ENCODE measurements around the gene FEM1B. TPM values are rescaled to one million over a fixed set of nuclear protein-coding genes. Genes with fewer than 3 reads are reported as not detected.

The FEM1B gene
- total and polyA plus RNA-seq, 2 donors (not counting 3 experiments of a cell fraction or from before 2014, with no cell fraction given), result 11.1 to 33.2 TPM

- TF ChIP-seq POLR2A (IDR thresholded peaks at IDR 0.05; ENCODE audit: low read depth, low read length), result no peak
- TF ChIP-seq EZH2 (IDR thresholded peaks at IDR 0.05; ENCODE audit: borderline replicate concordance, low read depth, low read length, severe bottlenecking), result no peak
- TF ChIP-seq MYC (IDR thresholded peaks at IDR 0.05; ENCODE audit: low read depth, low read length), result no peak
- TF ChIP-seq POLR2AphosphoS5 (IDR thresholded peaks at IDR 0.05; ENCODE audit: insufficient read depth, low read depth, low read length), result no peak
- no peak for TF ChIP-seq CTCF (IDR thresholded peaks at IDR 0.05; ENCODE audit: extremely low read depth in 1 of 2, insufficient read depth in 1 of 2, low read depth in 1 of 2, low read length in 2 of 2)
- BruUV-seq (replicated peaks), result no TSS peak
- ChIA-PET CTCF (interaction anchor here (0.9 to 2.9 kb wide), 5 partner anchors 38 to 610 kb away, joined by 3 to 10 read pairs (median 8); no protein-coding TSS in a partner anchor), POLR2A (no interaction called here)
- Histone ChIP-seq H3K9me1 (replicated peaks; ENCODE audit: control insufficient read depth, extremely low read depth, insufficient read depth, low read length) (no peaks in the 10 kb centered on the region), H3K9me3 (replicated peaks; ENCODE audit: control insufficient read depth, insufficient read depth, low read length) (no peaks in the 10 kb centered on the region), H3K4me1 (ENCODE audit: control insufficient read depth, extremely low read depth, insufficient read depth, low read length) (peaks cover 6% of the 10 kb centered on the region), H3K36me3 (ENCODE audit: control insufficient read depth in 2 of 2, extremely low read depth in 1 of 2, insufficient read depth in 2 of 2, low read length in 2 of 2) (no peaks in the 10 kb centered on the region), H3K4me2 (ENCODE audit: insufficient read depth, low read length) (no peak overlapping the region), H4K20me1 (replicated peaks; ENCODE audit: control insufficient read depth, extremely low read depth, insufficient read depth, low read length) (no peaks in the 10 kb centered on the region), H2AFZ (ENCODE audit: low read depth, low read length) (no peak overlapping the region), H3K4me3 (replicated peaks in 1 of 3; ENCODE audit: insufficient read depth in 1 of 3, low read depth in 1 of 3, low read length in 3 of 3) (no peak overlapping the region), H3K79me2 (ENCODE audit: control insufficient read depth, insufficient read depth, low read length) (no peaks in the 10 kb centered on the region), H3K27me3 (ENCODE audit: control insufficient read depth in 2 of 2, insufficient read depth in 2 of 2, low read length in 2 of 2) (no peaks in the 10 kb centered on the region), H3K9ac (replicated peaks; ENCODE audit: extremely low read depth, insufficient read depth, low read length) (no peak overlapping the region), H3K27ac (ENCODE audit: insufficient read depth, low read depth, low read length) (no peak overlapping the region)
- no peak for DNase-seq (ENCODE audit: low read depth, low spot score)
- dilution Hi-C loops (cut with MboI; ENCODE audit: extremely low pct_ligation_motif_present, low sequenced_read_pairs), result no loop called here
- no peak for FAIRE-seq
- intact Hi-C loops (cut with micrococcal nuclease), result no loop called here
These were observed 37.0 kb downstream of the FEM1B start for GRCh38 chr15:68314563-68314962.

GRCh38 chr15:68315035-68315434 lies 37.5 kb downstream of the FEM1B start:
- no peaks in the 10 kb centered on the region for H3K27me3 ChIP-seq (ENCODE audit: control insufficient read depth in 2 of 2, insufficient read depth in 2 of 2, low read length in 2 of 2)
- intact Hi-C loops (cut with micrococcal nuclease), result no loop called here
- H3K9me1 ChIP-seq (replicated peaks; ENCODE audit: control insufficient read depth, extremely low read depth, insufficient read depth, low read length), result no peaks in the 10 kb centered on the region
- H2AFZ ChIP-seq (ENCODE audit: low read depth, low read length), result no peak overlapping the region
- no peak overlapping the region for H3K4me3 ChIP-seq (replicated peaks in 1 of 3; ENCODE audit: insufficient read depth in 1 of 3, low read depth in 1 of 3, low read length in 3 of 3)
- H3K4me2 ChIP-seq (ENCODE audit: insufficient read depth, low read length), result no peak overlapping the region
- dilution Hi-C loops (cut with MboI; ENCODE audit: extremely low pct_ligation_motif_present, low sequenced_read_pairs), result no loop called here
- H3K79me2 ChIP-seq (ENCODE audit: control insufficient read depth, insufficient read depth, low read length), result no peaks in the 10 kb centered on the region
- H3K4me1 ChIP-seq (ENCODE audit: control insufficient read depth, extremely low read depth, insufficient read depth, low read length), result peaks cover 6% of the 10 kb centered on the region
- DNase-seq (ENCODE audit: low read depth, low spot score), result no peak
- H3K36me3 ChIP-seq (ENCODE audit: control insufficient read depth in 2 of 2, extremely low read depth in 1 of 2, insufficient read depth in 2 of 2, low read length in 2 of 2), result no peaks in the 10 kb centered on the region
- ChIA-PET POLR2A (no interaction called here), CTCF (interaction anchor here (1.0 to 2.9 kb wide), 10 partner anchors 9 to 610 kb away, joined by 3 to 26 read pairs (median 8); no protein-coding TSS in a partner anchor)
- no peak overlapping the region for H3K27ac ChIP-seq (ENCODE audit: insufficient read depth, low read depth, low read length)
- BruUV-seq (replicated peaks), result no TSS peak
- H3K9me3 ChIP-seq (replicated peaks; ENCODE audit: control insufficient read depth, insufficient read depth, low read length), result no peaks in the 10 kb centered on the region
- no peak for FAIRE-seq
- no peaks in the 10 kb centered on the region for H4K20me1 ChIP-seq (replicated peaks; ENCODE audit: control insufficient read depth, extremely low read depth, insufficient read depth, low read length)
- TF ChIP-seq EZH2 (IDR thresholded peaks at IDR 0.05; ENCODE audit: borderline replicate concordance, low read depth, low read length, severe bottlenecking) (no peak), POLR2AphosphoS5 (IDR thresholded peaks at IDR 0.05; ENCODE audit: insufficient read depth, low read depth, low read length) (no peak), CTCF (IDR thresholded peaks at IDR 0.05; ENCODE audit: extremely low read depth in 1 of 2, insufficient read depth in 1 of 2, low read depth in 1 of 2, low read length in 2 of 2) (no peak), MAX (IDR thresholded peaks at IDR 0.05; ENCODE audit: insufficient read depth, insufficient read length) (no peak), JUN (IDR thresholded peaks at IDR 0.05; ENCODE audit: borderline replicate concordance, insufficient read depth, insufficient read length, low read depth) (no peak), POLR2A (IDR thresholded peaks at IDR 0.05; ENCODE audit: low read depth, low read length) (no peak), MYC (IDR thresholded peaks at IDR 0.05; ENCODE audit: low read depth, low read length) (no peak), GATA2 (IDR thresholded peaks at IDR 0.05; ENCODE audit: insufficient read depth, insufficient read length, low read depth, low read length) (no peak), FOS (IDR thresholded peaks at IDR 0.05; ENCODE audit: borderline replicate concordance, insufficient read depth, low read length) (no peak)
- H3K9ac ChIP-seq (replicated peaks; ENCODE audit: extremely low read depth, insufficient read depth, low read length), result no peak overlapping the region
